Stimulated activated CD8-positive, alpha-beta memory T cell treated with anti-CD3 and anti-CD28 coated beads, Interleukin-7, amount 100 ng/mL, for 4 hours (primary cell): ENCODE data around the gene TUBA3C.
"Not testable (repeated sequence)": the region's sequence is repeated elsewhere in the genome, so short reads cannot be mapped to it uniquely, and the experiment has no call there.

Source experiments
- DNase-seq, 2 donors: peaks; one replicate each; pipeline ENCODE4 v3.0.0-alpha.2; 2020; ENCODE audit warnings: low read depth in 2 of 2

Gene TUBA3C

GRCh38 chr13:19181621-19182485 lies at the start of gene TUBA3C:
Gene TUBA3C, minus strand, starts transcription at chr13:19181824. Its CDS starts 77 bp downstream, at chr13:19181747.
- DNase-seq: no peak

DNA sequence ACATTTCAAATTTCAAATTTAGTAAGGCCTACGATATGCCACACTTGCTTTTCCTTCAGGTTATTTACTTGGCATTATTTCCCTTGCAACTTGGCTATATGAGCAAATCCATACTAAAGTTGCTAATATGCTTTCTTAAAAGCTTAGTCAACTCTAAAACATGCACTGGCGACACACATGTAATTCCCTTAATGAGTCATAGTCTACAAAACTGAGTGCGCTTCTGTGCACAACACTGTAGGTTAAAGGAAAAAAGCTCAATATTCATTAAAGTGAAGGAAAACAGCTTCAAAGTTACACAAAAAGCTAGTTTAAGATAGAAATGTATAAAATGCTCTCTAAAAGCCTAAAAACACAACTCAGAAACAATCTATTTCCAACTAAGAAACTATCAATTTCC lies 25.8 kb upstream of the TUBA3C start:
- not testable (repeated sequence) for DNase-seq

DNA sequence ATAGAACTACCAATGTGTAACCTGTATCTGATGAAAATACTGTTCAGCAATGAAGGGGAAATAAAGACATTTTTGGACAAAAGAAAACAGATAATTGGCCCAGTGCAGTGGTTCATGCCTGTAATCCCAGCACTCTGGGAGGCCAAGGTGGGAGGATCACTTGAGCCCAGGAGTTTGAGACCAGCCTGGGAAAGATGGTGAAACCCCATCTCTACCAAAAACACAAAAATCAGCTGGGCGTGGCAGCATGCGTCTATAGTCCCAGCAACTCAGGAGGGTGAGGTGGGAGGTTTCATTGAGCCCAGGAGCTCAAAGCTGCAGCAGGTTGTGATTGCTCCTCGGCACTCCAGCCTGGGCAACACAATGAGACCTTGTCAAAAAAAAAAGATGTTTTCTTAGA lies 11.0 kb upstream of the TUBA3C start:
- DNase-seq: not testable (repeated sequence)

DNA sequence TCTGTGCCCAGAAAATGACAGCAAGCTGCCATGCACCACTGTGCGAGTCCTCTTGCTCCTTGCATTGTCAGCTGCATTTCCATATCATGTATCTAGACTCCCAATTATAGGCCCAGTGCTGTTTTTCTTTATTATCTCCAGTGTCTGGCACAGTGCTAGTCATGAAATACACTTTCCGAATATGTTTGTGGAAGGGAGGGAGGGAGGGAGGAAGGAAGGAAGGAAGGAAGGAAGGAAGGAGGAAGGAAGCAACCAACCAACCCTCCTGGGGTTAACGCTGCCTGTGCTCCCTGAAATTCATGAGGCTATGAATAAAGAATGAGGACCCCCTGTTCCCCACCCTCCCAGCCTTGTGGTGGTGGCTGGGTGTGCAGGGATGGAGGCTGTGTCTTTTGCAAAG lies 8.3 kb upstream of the TUBA3C start:
- not testable (repeated sequence) for DNase-seq

GRCh38 chr13:19189368-19189767 lies 7.7 kb upstream of the TUBA3C start:
- not testable (repeated sequence) for DNase-seq

DNA sequence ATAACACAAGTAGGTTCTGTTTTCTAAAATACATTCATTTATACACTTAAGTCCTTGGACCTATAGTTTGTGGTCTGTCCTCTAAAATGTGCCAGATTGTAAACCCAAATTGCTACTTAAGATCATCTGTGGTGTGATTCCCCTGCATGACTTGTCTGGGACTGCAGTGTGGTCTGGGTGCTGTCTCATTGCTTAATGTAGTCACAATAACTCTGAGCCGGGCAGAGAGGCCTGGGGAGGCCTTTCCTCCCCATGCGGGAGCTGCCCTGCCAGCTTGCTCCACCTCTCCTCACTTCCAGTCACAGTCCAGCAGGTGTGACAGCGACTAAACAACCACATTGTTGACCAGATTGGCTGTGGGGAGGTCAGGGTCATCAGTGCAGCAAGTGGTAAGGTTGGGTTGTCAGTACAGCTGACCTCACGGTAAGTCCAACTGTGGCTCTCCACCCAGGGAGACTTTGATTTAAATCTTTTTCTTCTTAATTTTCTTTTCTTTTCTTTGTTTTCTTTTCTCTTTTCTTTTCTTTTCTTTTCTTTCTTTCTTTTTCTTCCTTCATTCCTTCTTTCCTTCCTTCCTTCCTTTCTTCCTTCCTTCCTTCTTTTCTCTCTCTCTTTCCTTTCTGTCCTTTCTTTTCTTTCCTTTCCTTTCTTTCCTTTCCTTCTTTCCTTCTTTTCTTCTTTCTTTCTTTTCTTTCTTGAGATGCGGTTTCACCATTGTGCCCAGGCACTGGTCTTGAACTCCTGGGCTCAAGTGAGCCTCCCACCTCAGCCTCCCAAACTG lies 4.4 kb upstream of the TUBA3C start:
- no peak for DNase-seq

DNA sequence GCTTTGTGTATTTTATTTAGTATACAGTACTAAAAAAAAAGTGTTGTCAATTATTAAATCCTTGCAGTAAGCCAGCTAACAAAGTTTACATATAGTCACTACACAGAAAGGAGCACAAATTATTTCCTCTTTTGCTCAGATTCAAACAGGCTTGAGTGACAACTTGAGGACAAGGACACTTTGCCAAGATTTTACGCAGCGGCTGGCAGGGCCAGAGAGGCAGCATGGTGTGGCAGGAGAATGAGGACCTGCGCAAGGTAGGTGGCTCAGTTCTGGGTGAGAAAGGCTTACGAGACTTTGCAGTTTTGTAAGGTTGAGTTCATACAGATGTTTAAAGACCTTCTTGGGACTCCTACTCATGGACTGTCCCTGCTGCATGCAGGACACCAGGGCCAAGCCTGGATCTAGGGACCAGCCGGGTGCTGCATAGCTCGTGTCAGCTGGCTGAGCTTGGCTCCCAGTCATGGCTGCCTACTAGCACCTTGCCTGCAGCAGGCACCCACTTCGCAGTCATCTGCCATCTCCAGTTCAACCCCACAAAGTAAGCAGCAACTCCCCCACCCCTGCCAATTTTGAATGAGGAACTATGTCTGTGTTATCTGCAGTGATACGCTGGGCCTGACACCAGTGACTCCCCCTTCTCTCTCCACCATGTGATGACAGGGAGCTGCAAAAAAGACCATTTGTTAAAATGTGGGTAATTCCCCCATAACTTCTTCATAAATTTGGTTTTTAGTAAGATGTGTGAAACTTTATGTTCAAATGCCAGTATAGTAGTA lies 3.7 kb upstream of the TUBA3C start:
- no peak for DNase-seq

DNA sequence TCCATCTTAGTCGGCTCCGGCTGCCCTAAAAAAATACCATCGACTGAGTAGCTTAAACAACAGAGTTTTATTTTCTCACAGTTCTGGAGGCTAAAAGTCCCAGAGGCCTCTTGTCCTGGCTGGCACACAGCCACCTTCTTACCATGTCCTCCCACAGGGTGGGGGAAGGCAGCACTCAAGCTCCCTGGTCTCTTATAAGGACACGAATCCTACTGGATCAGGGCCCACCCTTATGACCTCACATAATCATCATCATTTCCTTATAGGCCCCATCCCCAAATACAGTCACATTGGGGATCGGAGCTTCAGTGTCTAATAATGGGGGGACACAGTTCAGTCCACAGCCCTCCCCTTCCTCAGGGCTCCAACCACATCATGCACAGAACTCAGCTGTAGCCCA lies 2.6 kb upstream of the TUBA3C start:
- no peak for DNase-seq

DNA sequence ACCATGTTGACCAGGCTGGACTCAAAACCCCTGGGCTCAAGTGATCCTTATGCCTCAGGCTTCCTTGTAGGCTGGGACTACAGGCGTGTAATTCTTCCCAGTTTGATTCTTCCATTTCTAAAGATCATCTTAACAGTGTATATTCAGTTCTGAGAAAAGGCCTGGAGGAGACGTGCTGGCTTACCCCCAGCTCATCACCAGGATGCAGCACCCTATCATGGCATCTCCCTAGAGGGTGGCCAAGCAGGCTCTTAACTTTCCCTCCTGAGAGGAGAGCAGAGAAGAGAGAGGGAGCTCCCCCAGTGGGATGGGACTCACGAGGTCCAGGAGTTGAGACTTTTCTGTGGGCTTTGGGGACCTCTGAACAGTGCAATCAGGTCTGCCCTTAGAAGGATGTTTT lies 2.1 kb upstream of the TUBA3C start:
- DNase-seq: no peak

DNA sequence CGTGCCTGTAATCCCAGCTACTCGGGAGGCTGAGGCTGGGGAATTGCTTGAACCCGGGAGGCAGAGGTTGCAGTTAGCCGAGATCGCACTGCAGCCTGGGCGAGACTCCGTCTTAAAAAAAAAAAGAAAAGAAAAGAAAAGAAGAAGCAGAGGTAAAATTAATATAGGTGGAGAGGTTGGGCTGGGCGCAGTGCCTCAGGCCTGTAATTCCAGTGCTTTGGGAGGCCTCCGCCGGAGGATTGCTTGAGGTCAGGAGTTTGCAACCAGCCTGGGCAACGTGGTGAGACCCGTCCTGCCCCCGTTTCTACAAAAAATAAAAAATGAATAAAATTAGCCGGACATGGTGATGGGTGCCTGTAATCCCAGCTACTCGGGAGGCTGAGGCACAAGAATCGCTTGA lies 912 bp upstream of the TUBA3C start:
- DNase-seq: no peak

GRCh38 chr13:19181021-19181620 lies 503 bp downstream of the TUBA3C start:
- DNase-seq: no peak

GRCh38 chr13:19179916-19180315 lies 1.7 kb downstream of the TUBA3C start:
- no peak for DNase-seq

GRCh38 chr13:19178901-19179593 lies 2.6 kb downstream of the TUBA3C start:
- no peak for DNase-seq

DNA sequence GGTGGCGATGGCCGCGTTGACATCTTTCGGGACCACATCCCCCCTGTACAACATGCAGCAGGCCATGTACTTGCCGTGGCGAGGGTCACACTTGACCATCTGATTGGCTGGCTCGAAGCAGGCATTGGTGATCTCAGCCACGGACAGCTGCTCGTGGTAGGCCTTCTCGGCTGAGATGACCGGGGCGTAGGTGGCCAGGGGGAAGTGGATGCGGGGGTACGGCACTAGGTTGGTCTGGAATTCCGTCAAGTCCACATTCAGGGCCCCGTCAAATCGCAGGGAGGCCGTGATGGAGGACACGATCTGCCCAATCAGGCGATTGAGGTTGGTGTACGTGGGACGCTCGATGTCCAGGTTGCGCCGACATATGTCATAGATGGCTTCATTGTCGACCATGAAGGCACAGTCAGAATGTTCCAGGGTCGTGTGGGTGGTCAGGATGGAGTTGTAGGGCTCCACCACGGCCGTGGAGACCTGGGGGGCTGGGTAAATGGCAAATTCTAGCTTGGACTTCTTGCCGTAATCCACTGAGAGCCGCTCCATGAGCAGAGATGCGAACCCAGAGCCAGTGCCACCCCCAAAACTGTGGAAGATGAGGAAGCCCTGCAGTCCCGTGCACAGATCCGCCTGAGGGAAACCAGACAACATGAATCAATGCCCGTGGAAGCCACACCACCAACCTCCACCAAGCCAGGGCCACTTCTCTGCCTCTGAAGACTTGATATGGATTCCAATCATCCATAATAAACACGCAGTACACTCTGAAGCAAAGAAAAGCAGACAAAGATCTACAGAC lies 4.4 kb downstream of the TUBA3C start:
- DNase-seq: not testable (repeated sequence)

GRCh38 chr13:19173752-19174151 lies 7.9 kb downstream of the TUBA3C start:
- DNase-seq: no peak

DNA sequence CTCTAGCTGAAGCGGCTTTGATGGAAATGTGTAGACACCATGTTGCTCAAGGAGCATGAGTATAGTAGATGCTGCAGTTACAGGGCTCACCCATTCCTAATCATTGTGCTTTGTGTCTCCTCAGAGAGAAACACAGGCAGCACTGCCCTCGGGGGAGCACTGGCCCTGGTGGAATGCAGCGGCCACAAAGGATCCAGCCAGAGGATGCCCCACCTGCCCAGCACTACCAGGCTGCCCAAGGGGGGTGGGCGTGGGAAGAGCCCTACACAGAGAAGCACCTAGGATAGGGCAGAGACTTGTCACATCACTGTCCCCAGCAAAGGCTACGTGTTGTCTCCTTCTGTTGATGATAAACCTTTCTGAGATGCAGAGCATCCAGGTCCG lies 9.0 kb downstream of the TUBA3C start:
- no peak for DNase-seq

- DNase-seq: no peak
Measured at GRCh38 chr13:19172007-19172646, 9.5 kb downstream of the TUBA3C start.

- DNase-seq: no peak
Measured at GRCh38 chr13:19171563-19171962, 10.1 kb downstream of the TUBA3C start.

DNA sequence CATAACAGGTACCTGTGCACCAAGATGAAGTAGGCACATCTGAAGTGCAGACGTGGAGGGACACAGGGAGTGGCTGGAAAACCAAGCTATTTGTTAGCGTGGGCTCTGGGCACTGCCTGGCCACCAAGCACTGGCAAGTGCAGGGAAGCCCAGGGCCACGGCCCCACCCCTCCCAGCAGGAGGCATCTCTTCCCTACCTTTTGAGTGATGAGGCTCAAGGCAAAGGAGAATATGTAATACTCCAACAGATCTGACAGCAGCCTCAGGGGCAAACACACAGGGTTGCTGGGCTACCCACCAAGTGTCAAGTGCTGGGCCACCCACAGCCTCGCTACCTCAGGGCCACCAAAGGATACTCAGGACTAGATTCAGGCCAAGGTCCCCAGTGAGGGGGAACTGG lies 11.6 kb downstream of the TUBA3C start:
- no peak for DNase-seq

- DNase-seq: no peak
Measured at GRCh38 chr13:19169496-19169895, 12.1 kb downstream of the TUBA3C start.
